IMR-90 (cell line): ENCODE results near the gene DNAJC13. TPM values are rescaled to one million over a fixed set of nuclear protein-coding genes. Genes with fewer than 3 reads are reported as not detected.

ENCODE experiments used
- ATAC-seq: fragments of 200-7000 bp; cut with Tn5 transposase; 2 replicates; pipeline ENCODE4 v1.9.1; 2020; ENCODE audit warnings: low read depth, mild to moderate bottlenecking, moderate library complexity
- BruUV-seq: library from RNA; stranded (reverse); fragments of 400-500 nt; replicated peaks from 2 replicates; lab custom pipeline; 2021; lab: Mats Ljungman, UMichigan
- CTCF ChIA-PET: fragments of 300-600 bp; formaldehyde crosslinking; extraction: SDS; loops from one replicate; lab custom pipeline; 2021; ENCODE audit warnings: antibody characterized with exemption; lab: Yijun Ruan, JAX
- POLR2A ChIA-PET: fragments of 300-600 bp; sonication (Branson Sonifier 250); formaldehyde crosslinking; loops from one replicate; lab custom pipeline; 2022; ENCODE audit warnings: antibody characterized with exemption; ENCODE audit not compliant: unreplicated experiment; lab: Charles Lee
- DNase-seq: peaks from one replicate; pipeline ENCODE4 v3.0.0; 2013
- H2AFZ ChIP-seq: replicated peaks from 2 replicates; pipeline ENCODE3; 2013; ENCODE audit warnings: low read length, mild to moderate bottlenecking; ENCODE audit not compliant: poor library complexity
- H2AK5ac ChIP-seq: 2 replicates; pipeline ENCODE4 v1.6.1; 2013; ENCODE audit warnings: low read depth, low read length, inconsistent platforms
- H2AK9ac ChIP-seq: replicated peaks from 2 replicates; pipeline ENCODE3; 2013; ENCODE audit warnings: mild to moderate bottlenecking, low read depth, low read length, moderate library complexity; ENCODE audit not compliant: poor library complexity
- H2BK120ac ChIP-seq: 2 replicates; pipeline ENCODE4 v1.6.1; 2013; ENCODE audit warnings: low read depth, low read length, inconsistent platforms
- H2BK15ac ChIP-seq: 3 replicates; pipeline ENCODE4 v1.6.1; 2013; ENCODE audit warnings: low read depth, low read length, inconsistent platforms
- H2BK20ac ChIP-seq: 2 replicates; pipeline ENCODE4 v1.6.1; 2013; ENCODE audit warnings: low read depth, mild to moderate bottlenecking, inconsistent platforms, low read length, moderate library complexity
- H2BK5ac ChIP-seq: 2 replicates; pipeline ENCODE4 v1.6.1; 2013; ENCODE audit warnings: mild to moderate bottlenecking, low read depth, low read length, inconsistent platforms; ENCODE audit not compliant: poor library complexity, severe bottlenecking
- H3K14ac ChIP-seq: replicated peaks from 2 replicates; pipeline ENCODE4 v1.6.1; 2013; ENCODE audit warnings: low read depth, low read length, inconsistent platforms
- H3K18ac ChIP-seq: 2 replicates; pipeline ENCODE4 v1.6.1; 2013; ENCODE audit warnings: low read depth, low read length, control low read depth
- H3K23ac ChIP-seq: 2 replicates; pipeline ENCODE4 v1.6.1; 2013; ENCODE audit warnings: low read depth, low read length, inconsistent platforms
- H3K27ac ChIP-seq: 2 replicates; pipeline ENCODE4 v1.5.1; 2013; ENCODE audit warnings: mild to moderate bottlenecking, control low read depth, low read length; ENCODE audit not compliant: insufficient read depth
- H3K27me3 ChIP-seq: 2 replicates; pipeline ENCODE4 v1.6.1; 2013; ENCODE audit warnings: low read length; ENCODE audit not compliant: control insufficient read depth, insufficient read depth
- H3K36me3 ChIP-seq: 2 replicates; pipeline ENCODE4 v1.6.1; 2013; ENCODE audit warnings: low read length, mixed read lengths; ENCODE audit not compliant: control insufficient read depth, insufficient read depth
- H3K4ac ChIP-seq: 2 replicates; pipeline ENCODE4 v1.6.1; 2013; ENCODE audit warnings: low read depth, low read length, inconsistent platforms
- H3K4me1 ChIP-seq: 2 replicates; pipeline ENCODE4 v1.6.1; 2013; ENCODE audit warnings: low read length, mixed read lengths; ENCODE audit not compliant: control insufficient read depth, insufficient read depth
- H3K4me2 ChIP-seq: 2 replicates; pipeline ENCODE4 v1.6.1; 2013; ENCODE audit warnings: low read depth, mild to moderate bottlenecking, control low read depth, low read length, moderate library complexity
- H3K4me3 ChIP-seq: 2 replicates; pipeline ENCODE4 v1.5.1; 2013; ENCODE audit warnings: low read depth, mild to moderate bottlenecking, control low read depth, low read length, moderate library complexity; ENCODE audit not compliant: insufficient read depth
- H3K56ac ChIP-seq: 2 replicates; pipeline ENCODE4 v1.6.1; 2013; ENCODE audit warnings: low read length, inconsistent platforms; ENCODE audit not compliant: insufficient read depth; ENCODE audit errors: extremely low read depth
- H3K79me1 ChIP-seq, 2 experiments: 2 replicates each; pipeline ENCODE4 v1.6.1; 2013; ENCODE audit warnings: low read length in 2 of 2, inconsistent platforms in 1 of 2, low read depth in 1 of 2
- H3K9ac ChIP-seq: 2 replicates; pipeline ENCODE4 v1.6.1; 2013; ENCODE audit warnings: low read depth, low read length, control low read depth
- H3K9me1 ChIP-seq: 2 replicates; pipeline ENCODE4 v1.6.1; 2013; ENCODE audit warnings: low read length, inconsistent platforms; ENCODE audit not compliant: insufficient read depth
- H3K9me3 ChIP-seq: 2 replicates; pipeline ENCODE4 v1.6.1; 2013; ENCODE audit warnings: low read length; ENCODE audit not compliant: control insufficient read depth, insufficient read depth
- H4K20me1 ChIP-seq: 2 replicates; pipeline ENCODE4 v1.6.1; 2013; ENCODE audit warnings: low read length, inconsistent platforms; ENCODE audit not compliant: insufficient read depth
- H4K5ac ChIP-seq: 2 replicates; pipeline ENCODE4 v1.6.1; 2013; ENCODE audit warnings: mild to moderate bottlenecking, low read depth, low read length, control low read depth
- H4K8ac ChIP-seq, 2 experiments: 2 replicates each; pipeline ENCODE4 v1.6.1; 2013; ENCODE audit warnings: low read depth in 2 of 2, low read length in 2 of 2, control low read depth in 1 of 2, inconsistent platforms in 1 of 2
- H4K91ac ChIP-seq: 2 replicates; pipeline ENCODE4 v1.6.1; 2013; ENCODE audit warnings: low read depth, low read length, inconsistent platforms; ENCODE audit not compliant: insufficient read depth
- BHLHE40 ChIP-seq: fragments of 150-350 bp; IDR thresholded peaks from 2 replicates; pipeline ENCODE4 v1.6.1; 2016; ENCODE audit warnings: mild to moderate bottlenecking, low read depth, low read length
- CEBPB ChIP-seq: IDR thresholded peaks from 2 replicates; pipeline ENCODE4 v1.6.1; 2012; ENCODE audit warnings: low read depth, low read length, improper control_type of control experiment
- CHD1 ChIP-seq: IDR thresholded peaks from 2 replicates; pipeline ENCODE4 v1.6.1; 2012; ENCODE audit warnings: low read depth, low read length, improper control_type of control experiment
- CTCF ChIP-seq: conservative IDR thresholded peaks from 2 replicates; pipeline ENCODE4 v1.5.1; 2012; ENCODE audit warnings: mild to moderate bottlenecking, low read depth, low read length, improper control_type of control experiment
- ELK1 ChIP-seq: fragments of 150-350 bp; IDR thresholded peaks from 2 replicates; pipeline ENCODE4 v1.6.1; 2016; ENCODE audit warnings: low read depth, mild to moderate bottlenecking, low read length, moderate library complexity, borderline replicate concordance
- FOS ChIP-seq: fragments of 150-350 bp; IDR thresholded peaks from 2 replicates; pipeline ENCODE4 v1.6.1; 2016; ENCODE audit warnings: low read depth, low read length
- MAFK ChIP-seq: IDR thresholded peaks from 2 replicates; pipeline ENCODE4 v1.6.1; 2012; ENCODE audit warnings: low read depth, low read length, improper control_type of control experiment
- MAZ ChIP-seq: IDR thresholded peaks from 2 replicates; pipeline ENCODE4 v1.6.1; 2012; ENCODE audit warnings: low read depth, mild to moderate bottlenecking, low read length, improper control_type of control experiment, moderate library complexity, borderline replicate concordance
- MXI1 ChIP-seq: IDR thresholded peaks from 2 replicates; pipeline ENCODE4 v1.6.1; 2012; ENCODE audit warnings: low read depth, mild to moderate bottlenecking, low read length, moderate library complexity, borderline replicate concordance
- NFE2L2 ChIP-seq: fragments of 150-350 bp; IDR thresholded peaks from 2 replicates; pipeline ENCODE4 v1.6.1; 2016; ENCODE audit warnings: low read depth, mild to moderate bottlenecking, low read length
- POLR2A ChIP-seq: IDR thresholded peaks from 2 replicates; pipeline ENCODE4 v1.6.1; 2012; ENCODE audit warnings: mild to moderate bottlenecking, low read depth, low read length
- RAD21 ChIP-seq: IDR thresholded peaks from 2 replicates; pipeline ENCODE4 v1.6.1; 2012; ENCODE audit warnings: low read length, improper control_type of control experiment
- RCOR1 ChIP-seq: IDR thresholded peaks from 2 replicates; pipeline ENCODE4 v1.6.1; 2012; ENCODE audit warnings: mild to moderate bottlenecking, low read length, improper control_type of control experiment; ENCODE audit not compliant: insufficient replicate concordance
- RFX5 ChIP-seq: IDR thresholded peaks from 2 replicates; pipeline ENCODE4 v1.8.0; 2012; ENCODE audit warnings: low read depth, mild to moderate bottlenecking, low read length, moderate library complexity
- SMC3 ChIP-seq: fragments of 150-350 bp; IDR thresholded peaks from 2 replicates; pipeline ENCODE4 v1.6.1; 2016; ENCODE audit warnings: low read depth, mild to moderate bottlenecking, antibody characterized with exemption, low read length, moderate library complexity
- USF2 ChIP-seq: fragments of 150-350 bp; IDR thresholded peaks from 2 replicates; pipeline ENCODE4 v1.6.1; 2017; ENCODE audit warnings: mild to moderate bottlenecking, antibody characterized with exemption, low read length, low read depth
- WGBS, 2 experiments: methylation state at CpG; one replicate each; pipeline versions ENCODE4 v1.1.5 to v1.1.7; 2013; ENCODE audit warnings: missing lambda C conversion rate in 2 of 2; ENCODE audit not compliant: insufficient read length in 1 of 2; ENCODE audit errors: extremely low coverage in 2 of 2; 5-methylcytosine and 5-hydroxymethylcytosine counted together
- dilution Hi-C: fragments of 300-500 bp; cut with HindIII; formaldehyde crosslinking; loops from one replicate; pipeline ENCODE4 v1.14.3; 2018; ENCODE audit warnings: low sequenced_read_pairs; ENCODE audit not compliant: unreplicated experiment
- in situ Hi-C: fragments of 300-500 bp; cut with MboI; formaldehyde crosslinking; loops from 3 replicates; pipeline ENCODE4 v1.14.3; 2019; ENCODE audit warnings: low sequenced_read_pairs, inconsistent platforms, mixed read lengths
- intact Hi-C: fragments of 100-400 bp; cut with micrococcal nuclease; formaldehyde crosslinking; loops from 2 replicates; pipeline ENCODE4 v1.10.0; 2022
- polyA plus RNA-seq, 3 experiments: library from polyadenylated mRNA; depleted of rRNA; stranded (reverse); fragments of >200 nt; gene quantifications; 2 replicates each; pipeline ENCODE4 v1.2.3, GENCODE V29; 2012; ENCODE audit warnings: low replicate concordance in 1 of 3
- total RNA-seq: library from RNA; depleted of rRNA; stranded (reverse); fragments of >200 nt; gene quantifications from 2 replicates; pipeline ENCODE4 v1.2.3, GENCODE V29; 2012

Gene DNAJC13
- total and polyA plus RNA-seq, 2 of the 4 experiments (the other 2 are of a cell fraction), result 16.4 to 48.6 TPM

GRCh38 chr3:132407025-132407424, 10.3 kb upstream of the DNAJC13 start:
- in situ Hi-C loops, result no loop called here
- POLR2A ChIA-PET, result no interaction called here

More at GRCh38 chr3:132407025-132407424, 10.3 kb upstream of the DNAJC13 start:
- Histone ChIP-seq H3K9me3 (no peaks in the 10 kb centered on the region), H3K4me3 (no peak overlapping the region), H2AFZ (no peak overlapping the region), H3K4me2 (no peak overlapping the region), H2AK9ac (no peak overlapping the region), H3K27ac (no peak overlapping the region), H3K4me1 (no peaks in the 10 kb centered on the region), H4K91ac (no peak overlapping the region), H4K20me1 (no peaks in the 10 kb centered on the region), H4K5ac (no peak overlapping the region), H3K14ac (no peak overlapping the region), H3K79me1 (no peaks in the 10 kb centered on the region), H3K18ac (no peak overlapping the region), H2BK15ac (no peak overlapping the region), H3K9ac (no peak overlapping the region), H2BK20ac (no peak overlapping the region), H3K56ac (no peak overlapping the region), H3K27me3 (peaks cover 2% of the 10 kb centered on the region), H3K4ac (no peak overlapping the region), H2BK5ac (no peak overlapping the region), H2AK5ac (no peak overlapping the region), H3K9me1 (no peaks in the 10 kb centered on the region), H3K23ac (no peak overlapping the region), H3K36me3 (no peaks in the 10 kb centered on the region), H2BK120ac (no peak overlapping the region), H4K8ac (no peak overlapping the region)
- TF ChIP-seq CHD1, result no peak
- TF ChIP-seq RFX5, result no peak
- no peak for TF ChIP-seq MXI1
- TF ChIP-seq CEBPB, result no peak
- no peak for TF ChIP-seq FOS
- TF ChIP-seq ELK1, result no peak
- TF ChIP-seq POLR2A, result no peak
- no peak for TF ChIP-seq USF2
- TF ChIP-seq MAZ, result no peak
- TF ChIP-seq RAD21, result no peak
- no peak for TF ChIP-seq MAFK
- TF ChIP-seq NFE2L2, result no peak
- TF ChIP-seq BHLHE40, result no peak
- TF ChIP-seq CTCF, result no peak
- no peak for TF ChIP-seq RCOR1
- no peak for TF ChIP-seq SMC3
- ATAC-seq, result no peak
- intact Hi-C loops, result no loop called here
- WGBS, 2 experiments, result no CpG with 5 or more reads among the region's 2 CpGs
- dilution Hi-C loops, result no loop called here
- no peak for DNase-seq
- CTCF ChIA-PET, result no interaction called here
- BruUV-seq, result no TSS peak
